Measurements from ENCODE around the gene MED1.

DNA sequence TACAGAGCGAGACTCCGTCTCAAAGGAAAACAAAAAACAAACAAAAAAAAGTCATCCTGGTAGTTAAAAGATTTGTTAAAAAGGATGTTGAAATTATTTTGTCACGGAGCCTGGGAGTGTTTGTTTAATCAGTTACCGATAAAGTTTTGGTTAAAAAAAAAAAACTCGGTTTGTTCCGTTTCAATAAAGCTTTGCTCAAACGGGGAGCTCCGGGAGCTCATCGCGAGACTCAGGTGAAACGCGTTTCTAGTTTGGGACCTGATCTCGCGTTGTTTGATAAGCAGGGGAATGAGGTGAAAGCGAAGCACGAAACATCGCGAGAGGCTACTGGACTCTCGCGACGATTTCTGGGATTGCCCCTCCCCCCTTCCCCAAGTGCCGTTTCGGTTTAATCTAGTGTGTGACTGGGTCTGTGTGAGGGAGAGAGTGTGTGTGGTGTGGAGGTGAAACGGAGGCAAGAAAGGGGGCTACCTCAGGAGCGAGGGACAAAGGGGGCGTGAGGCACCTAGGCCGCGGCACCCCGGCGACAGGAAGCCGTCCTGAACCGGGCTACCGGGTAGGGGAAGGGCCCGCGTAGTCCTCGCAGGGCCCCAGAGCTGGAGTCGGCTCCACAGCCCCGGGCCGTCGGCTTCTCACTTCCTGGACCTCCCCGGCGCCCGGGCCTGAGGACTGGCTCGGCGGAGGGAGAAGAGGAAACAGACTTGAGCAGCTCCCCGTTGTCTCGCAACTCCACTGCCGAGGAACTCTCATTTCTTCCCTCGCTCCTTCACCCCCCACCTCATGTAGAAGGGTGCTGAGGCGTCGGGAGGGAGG, 10.3 kb upstream of the MED1 start, which contains the start of gene CDK12:
- TF ChIP-seq EZH2 (IDR thresholded peaks at IDR 0.05; ENCODE audit: insufficient read depth, poor library complexity, severe bottlenecking), result no peak
- no peak for TF ChIP-seq EZH2phosphoT487 (IDR thresholded peaks at IDR 0.05; ENCODE audit: insufficient read depth, low read depth)

Data from GM23248 (cell line).